Mesodermal cell (in vitro differentiated cells): ENCODE data around the gene ST6GAL1.
"Not testable (repeated sequence)": the region's sequence is repeated elsewhere in the genome, so short reads cannot be mapped to it uniquely, and the experiment has no call there.

Experiments
- H3K27ac ChIP-seq: 2 replicates; pipeline ENCODE4 v1.7.0; 2013; ENCODE audit warnings: mild to moderate bottlenecking, low read depth, low read length, moderate library complexity; ENCODE audit not compliant: severe bottlenecking
- H3K36me3 ChIP-seq: 2 replicates; pipeline ENCODE4 v1.7.1; 2013; ENCODE audit warnings: mild to moderate bottlenecking, low read length, moderate library complexity; ENCODE audit not compliant: control insufficient read depth, insufficient read depth
- H3K4me1 ChIP-seq: one replicate; pipeline ENCODE4 v1.7.1; 2013; ENCODE audit warnings: mild to moderate bottlenecking, low read length; ENCODE audit not compliant: insufficient read depth, control insufficient read depth, poor library complexity, severe bottlenecking
- H3K4me3 ChIP-seq: 2 replicates; pipeline ENCODE4 v1.7.0; 2013; ENCODE audit warnings: low read length, control low read depth, mild to moderate bottlenecking; ENCODE audit not compliant: insufficient read depth, poor library complexity, severe bottlenecking; ENCODE audit errors: extremely low read depth
- H3K9me3 ChIP-seq: 2 replicates; pipeline ENCODE4 v1.7.1; 2013; ENCODE audit warnings: mild to moderate bottlenecking, low read length, moderate library complexity; ENCODE audit not compliant: control insufficient read depth
- WGBS, 2 experiments: methylation state at CpG; one replicate each; pipeline ENCODE4 v1.1.5; 2013; ENCODE audit warnings: missing lambda C conversion rate in 2 of 2; ENCODE audit not compliant: insufficient coverage in 2 of 2; 5-methylcytosine and 5-hydroxymethylcytosine counted together

The ST6GAL1 gene

GRCh38 chr3:186983659-186984058 is 53.3 kb downstream of the ST6GAL1 start:
- peaks cover 63% of the 10 kb centered on the region for H3K36me3 ChIP-seq
- peaks cover 5% of the 10 kb centered on the region for H3K4me1 ChIP-seq
- H3K9me3 ChIP-seq: no peaks in the 10 kb centered on the region
- H3K4me3 ChIP-seq: no peak overlapping the region
- 93 to 95% methylated on average over 3 to 4 of the region's 4 CpGs for WGBS, 2 experiments
- no peak overlapping the region for H3K27ac ChIP-seq

GRCh38 chr3:186984064-186984463 is 53.7 kb downstream of the ST6GAL1 start:
- Histone ChIP-seq H3K4me1 (peaks cover 5% of the 10 kb centered on the region), H3K27ac (no peak overlapping the region), H3K9me3 (no peaks in the 10 kb centered on the region), H3K36me3 (peaks cover 63% of the 10 kb centered on the region), H3K4me3 (no peak overlapping the region)
- 89 to 92% methylated on average over 6 of the region's 6 CpGs for WGBS, 2 experiments

- H3K27ac ChIP-seq: no peak overlapping the region
- 84 to 92% methylated on average over 7 to 10 of the region's 14 CpGs for WGBS, 2 experiments
- no peaks in the 10 kb centered on the region for H3K9me3 ChIP-seq
- peaks cover 55% of the 10 kb centered on the region for H3K36me3 ChIP-seq
- H3K4me3 ChIP-seq: no peak overlapping the region
- peaks cover 5% of the 10 kb centered on the region for H3K4me1 ChIP-seq
Measured at GRCh38 chr3:186985661-186986364, 55.5 kb downstream of the ST6GAL1 start.

GRCh38 chr3:186986406-186986805 is 56.1 kb downstream of the ST6GAL1 start:
- peaks cover 49% of the 10 kb centered on the region for H3K36me3 ChIP-seq
- H3K4me1 ChIP-seq: peaks cover 5% of the 10 kb centered on the region
- WGBS, 2 experiments: 92 to 96% methylated on average over 7 to 8 of the region's 8 CpGs
- no peaks in the 10 kb centered on the region for H3K9me3 ChIP-seq
- H3K4me3 ChIP-seq: no peak overlapping the region
- no peak overlapping the region for H3K27ac ChIP-seq

- Histone ChIP-seq H3K36me3 (peaks cover 48% of the 10 kb centered on the region), H3K27ac (no peak overlapping the region), H3K9me3 (no peaks in the 10 kb centered on the region), H3K4me1 (peaks cover 5% of the 10 kb centered on the region), H3K4me3 (no peak overlapping the region)
- WGBS, 2 experiments: 100% methylated on average over 1 of the region's 1 CpG; no CpG with 5 or more reads in 1 of the 2 experiments
Measured at GRCh38 chr3:186986816-186987215, 56.5 kb downstream of the ST6GAL1 start.

DNA sequence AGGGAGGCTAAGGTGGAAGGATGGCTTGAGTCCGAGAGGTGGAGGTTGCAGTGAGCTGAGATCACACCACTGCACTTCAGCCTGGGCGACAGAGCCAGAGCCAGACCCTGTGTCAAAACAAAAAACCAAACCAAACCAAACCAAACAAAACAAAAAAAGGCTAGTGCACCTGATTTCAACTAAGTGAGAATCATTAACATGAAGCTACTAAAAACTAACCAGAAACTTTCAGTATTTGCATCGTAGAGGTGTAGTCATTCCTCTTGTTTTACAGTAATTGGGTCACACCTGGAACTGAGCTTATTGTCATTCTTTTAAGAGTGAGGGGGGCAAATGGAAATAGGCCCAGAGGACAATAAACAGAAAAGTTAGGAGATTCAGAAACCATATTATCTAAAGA is 58.5 kb downstream of the ST6GAL1 start:
- H3K36me3 ChIP-seq: peaks cover 32% of the 10 kb centered on the region
- H3K4me3 ChIP-seq: no peak overlapping the region
- peaks cover 5% of the 10 kb centered on the region for H3K4me1 ChIP-seq
- no peak overlapping the region for H3K27ac ChIP-seq
- WGBS, 2 experiments: 80 to 100% methylated on average over 1 to 2 of the region's 3 CpGs
- H3K9me3 ChIP-seq: no peaks in the 10 kb centered on the region

- peaks cover 5% of the 10 kb centered on the region for H3K4me1 ChIP-seq
- H3K9me3 ChIP-seq: no peaks in the 10 kb centered on the region
- 100% methylated on average over 1 of the region's 1 CpG for WGBS, 2 experiments
- H3K27ac ChIP-seq: no peak overlapping the region
- H3K36me3 ChIP-seq: peaks cover 28% of the 10 kb centered on the region
- H3K4me3 ChIP-seq: no peak overlapping the region
Measured at GRCh38 chr3:186989429-186989828, 59.1 kb downstream of the ST6GAL1 start.

DNA sequence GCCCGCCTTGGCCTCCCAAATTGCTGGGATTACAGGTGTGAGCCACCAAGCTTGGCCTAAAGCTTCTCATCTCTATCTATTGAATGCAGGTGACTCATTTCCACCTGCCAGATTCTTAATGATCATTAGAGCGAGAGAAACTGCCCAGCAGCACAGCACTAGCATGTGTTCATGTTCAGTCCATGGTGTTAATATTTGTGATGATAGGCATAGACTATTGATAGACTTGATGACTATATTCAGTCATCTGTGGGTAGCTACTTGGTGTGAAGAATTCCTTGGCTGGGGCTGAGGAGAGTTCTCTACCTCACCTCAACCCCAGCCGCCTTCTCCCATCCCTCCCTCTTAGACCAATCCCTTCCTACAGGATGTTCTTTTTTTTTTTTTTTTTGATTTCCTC is 60.0 kb downstream of the ST6GAL1 start:
- H3K4me1 ChIP-seq: peaks cover 5% of the 10 kb centered on the region
- no peak overlapping the region for H3K4me3 ChIP-seq
- H3K27ac ChIP-seq: no peak overlapping the region
- peaks cover 28% of the 10 kb centered on the region for H3K36me3 ChIP-seq
- no peaks in the 10 kb centered on the region for H3K9me3 ChIP-seq
- WGBS, 2 experiments: 89 to 94% methylated on average over 1 to 2 of the region's 3 CpGs

DNA sequence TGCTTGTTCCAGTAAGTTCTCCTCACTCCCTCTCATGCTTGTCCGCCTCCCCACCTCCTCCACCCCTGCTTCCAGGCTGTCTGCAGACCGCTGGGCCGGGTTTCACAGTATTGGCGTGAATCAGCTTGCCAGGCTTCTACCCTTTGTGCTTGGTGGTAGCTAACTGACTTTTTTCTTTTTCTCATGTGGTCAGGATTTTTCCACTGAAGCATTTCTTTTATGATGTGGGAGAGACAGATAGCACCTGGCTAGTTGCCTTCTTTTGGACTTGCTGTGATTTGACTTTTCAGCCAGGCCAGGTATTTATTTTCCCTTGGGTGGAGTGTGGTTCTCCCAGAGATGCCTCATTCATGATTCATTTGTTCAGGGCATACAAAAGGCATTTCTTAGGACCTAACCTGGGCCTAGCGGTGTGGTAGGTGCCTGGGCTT is 60.6 kb downstream of the ST6GAL1 start:
- WGBS, 2 experiments: 97 to 100% methylated on average over 2 to 3 of the region's 5 CpGs
- peaks cover 28% of the 10 kb centered on the region for H3K36me3 ChIP-seq
- H3K27ac ChIP-seq: no peak overlapping the region
- no peaks in the 10 kb centered on the region for H3K4me1 ChIP-seq
- no peak overlapping the region for H3K4me3 ChIP-seq
- H3K9me3 ChIP-seq: no peaks in the 10 kb centered on the region

DNA sequence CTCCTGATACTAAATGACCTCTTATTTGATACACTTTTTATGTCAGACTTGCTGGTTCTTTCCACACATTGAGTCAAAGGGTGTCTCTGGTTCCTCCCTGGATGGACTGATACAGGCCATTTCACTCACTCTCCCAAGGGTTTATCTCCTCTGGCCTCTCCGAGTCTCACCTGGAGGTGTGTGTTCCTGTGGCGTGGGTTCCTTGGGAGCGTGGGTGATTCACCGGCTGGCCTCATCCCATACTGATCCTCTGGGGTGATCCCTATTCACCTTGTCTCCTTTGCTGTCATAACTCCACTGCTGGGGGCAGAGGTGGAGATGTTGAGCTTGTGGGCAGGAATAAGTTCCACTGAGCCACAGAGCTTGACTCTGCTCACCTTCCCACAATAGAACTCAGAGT is 61.1 kb downstream of the ST6GAL1 start:
- Histone ChIP-seq H3K4me1 (no peaks in the 10 kb centered on the region), H3K4me3 (no peak overlapping the region), H3K36me3 (peaks cover 27% of the 10 kb centered on the region), H3K27ac (no peak overlapping the region), H3K9me3 (no peaks in the 10 kb centered on the region)
- WGBS, 2 experiments: 75% methylated on average over 4 of the region's 4 CpGs; no CpG with 5 or more reads in 1 of the 2 experiments

DNA sequence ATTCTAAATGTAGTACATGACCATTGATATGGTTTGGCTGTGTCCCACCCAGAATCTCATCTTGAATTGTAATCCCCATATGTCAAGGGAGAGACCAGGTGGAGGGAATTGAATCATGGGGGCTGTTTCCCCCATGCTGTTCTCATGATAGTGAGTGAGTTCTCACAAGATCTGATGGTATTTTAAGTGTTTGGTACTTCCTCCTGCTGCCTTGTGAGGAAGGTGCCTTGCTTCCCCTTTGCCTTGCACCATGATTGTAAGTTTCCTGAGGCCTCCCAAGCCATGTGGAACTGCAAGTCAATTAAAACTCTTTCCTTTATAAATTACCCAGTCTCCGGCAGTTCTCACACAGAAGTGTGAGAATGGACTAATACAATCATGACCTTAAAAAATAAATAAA is 61.8 kb downstream of the ST6GAL1 start:
- H3K9me3 ChIP-seq, H3K4me3 ChIP-seq, H3K27ac ChIP-seq, H3K4me1 ChIP-seq: not testable (repeated sequence)
- WGBS, 2 experiments: no CpG with 5 or more reads among the region's 1 CpG
- H3K36me3 ChIP-seq: peaks cover 31% of the 10 kb centered on the region
